ENCODE results near the gene NEAT1. TPM values are rescaled to one million over a fixed set of nuclear protein-coding genes. Genes with fewer than 3 reads are reported as not detected.

Gene NEAT1
- total RNA-seq, 2 experiments from 2014 or later, result 221 to 223 TPM

DNA sequence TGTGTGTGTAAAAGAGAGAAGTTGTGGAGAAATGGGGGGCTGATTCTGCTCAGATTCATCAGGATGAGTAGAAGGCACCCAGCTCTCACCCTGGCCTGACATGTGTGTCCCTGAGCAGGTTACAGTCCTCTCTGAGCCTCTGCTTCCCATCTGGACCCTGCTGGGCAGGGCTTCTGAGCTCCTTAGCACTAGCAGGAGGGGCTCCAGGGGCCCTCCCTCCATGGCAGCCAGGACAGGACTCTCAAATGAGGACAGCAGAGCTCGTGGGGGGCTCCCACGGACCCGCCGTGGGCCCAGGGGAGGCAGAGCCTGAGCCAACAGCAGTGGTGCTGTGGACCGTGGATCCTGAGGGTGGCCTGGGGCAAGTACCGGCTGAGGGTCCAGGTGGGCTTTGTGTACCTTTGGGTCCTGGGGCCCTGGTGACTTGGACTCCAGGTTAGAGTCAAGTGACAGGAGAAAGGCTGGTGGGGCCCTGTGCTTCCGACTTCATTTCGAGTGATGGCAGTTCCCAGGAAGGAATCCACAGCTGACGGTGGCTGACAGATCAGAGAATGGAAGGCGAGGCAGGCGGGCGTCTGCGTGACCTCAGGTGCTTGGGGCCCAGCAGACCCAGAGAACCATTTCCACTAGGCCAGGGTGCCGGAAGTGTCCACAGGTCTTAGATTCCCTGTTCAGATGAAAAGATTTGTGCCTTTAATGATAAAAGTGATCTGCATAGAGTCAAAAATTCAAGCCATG, 21.9 kb downstream of the NEAT1 start:
- peaks cover 35% of the 10 kb centered on the region for H3K4me1 ChIP-seq (ENCODE audit: insufficient read depth, low read length)
- H3K4me3 Mint-ChIP-seq, result no peak overlapping the region
- H3K27me3 ChIP-seq (ENCODE audit: control insufficient read depth in 1 of 2, insufficient read depth in 2 of 2, low read length in 2 of 2), result no peaks in the 10 kb centered on the region
- ATAC-seq (ENCODE audit: poor library complexity) (no peak), DNase-seq (peak in 2 of 14 experiments; percentile 9 to 18)
- no peak overlapping the region for H3K27ac Mint-ChIP-seq
- no peaks in the 10 kb centered on the region for H3K9me3 Mint-ChIP-seq
- CTCF ChIA-PET, result no interaction called here
- intact Hi-C loops (cut with DNase I, micrococcal nuclease), result no loop called here
- no peak overlapping the region for H3K4me3 ChIP-seq (ENCODE audit: low read length)
- H3K36me3 ChIP-seq (ENCODE audit: insufficient read depth, low read length), result peaks cover 39% of the 10 kb centered on the region
- no peak overlapping the region for H3K27ac ChIP-seq (ENCODE audit: low read depth in 1 of 2, low read length in 2 of 2)
- peaks cover 32% of the 10 kb centered on the region for H3K4me1 Mint-ChIP-seq (ENCODE audit: low read depth)
- H3K9me3 ChIP-seq (ENCODE audit: control insufficient read depth in 1 of 2, insufficient read depth in 1 of 2, low read length in 2 of 2), result peaks cover 0 to under 1% of the 10 kb centered on the region in 2 experiments
- TF ChIP-seq, protein P1, sequence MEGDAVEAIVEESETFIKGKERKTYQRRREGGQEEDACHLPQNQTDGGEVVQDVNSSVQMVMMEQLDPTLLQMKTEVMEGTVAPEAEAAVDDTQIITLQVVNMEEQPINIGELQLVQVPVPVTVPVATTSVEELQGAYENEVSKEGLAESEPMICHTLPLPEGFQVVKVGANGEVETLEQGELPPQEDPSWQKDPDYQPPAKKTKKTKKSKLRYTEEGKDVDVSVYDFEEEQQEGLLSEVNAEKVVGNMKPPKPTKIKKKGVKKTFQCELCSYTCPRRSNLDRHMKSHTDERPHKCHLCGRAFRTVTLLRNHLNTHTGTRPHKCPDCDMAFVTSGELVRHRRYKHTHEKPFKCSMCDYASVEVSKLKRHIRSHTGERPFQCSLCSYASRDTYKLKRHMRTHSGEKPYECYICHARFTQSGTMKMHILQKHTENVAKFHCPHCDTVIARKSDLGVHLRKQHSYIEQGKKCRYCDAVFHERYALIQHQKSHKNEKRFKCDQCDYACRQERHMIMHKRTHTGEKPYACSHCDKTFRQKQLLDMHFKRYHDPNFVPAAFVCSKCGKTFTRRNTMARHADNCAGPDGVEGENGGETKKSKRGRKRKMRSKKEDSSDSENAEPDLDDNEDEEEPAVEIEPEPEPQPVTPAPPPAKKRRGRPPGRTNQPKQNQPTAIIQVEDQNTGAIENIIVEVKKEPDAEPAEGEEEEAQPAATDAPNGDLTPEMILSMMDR (IDR thresholded peaks at IDR 0.05), result no peak
- POLR2A ChIA-PET, result interaction anchor here (0.7 to 2.0 kb wide), 9 partner anchors 19 to 63 kb away, joined by 3 to 6 read pairs (median 4); partner anchors contain the start of gene MALAT1
- H3K36me3 Mint-ChIP-seq (ENCODE audit: low read depth), result peaks cover 37% of the 10 kb centered on the region
- H3K27me3 Mint-ChIP-seq, result no peaks in the 10 kb centered on the region

DNA sequence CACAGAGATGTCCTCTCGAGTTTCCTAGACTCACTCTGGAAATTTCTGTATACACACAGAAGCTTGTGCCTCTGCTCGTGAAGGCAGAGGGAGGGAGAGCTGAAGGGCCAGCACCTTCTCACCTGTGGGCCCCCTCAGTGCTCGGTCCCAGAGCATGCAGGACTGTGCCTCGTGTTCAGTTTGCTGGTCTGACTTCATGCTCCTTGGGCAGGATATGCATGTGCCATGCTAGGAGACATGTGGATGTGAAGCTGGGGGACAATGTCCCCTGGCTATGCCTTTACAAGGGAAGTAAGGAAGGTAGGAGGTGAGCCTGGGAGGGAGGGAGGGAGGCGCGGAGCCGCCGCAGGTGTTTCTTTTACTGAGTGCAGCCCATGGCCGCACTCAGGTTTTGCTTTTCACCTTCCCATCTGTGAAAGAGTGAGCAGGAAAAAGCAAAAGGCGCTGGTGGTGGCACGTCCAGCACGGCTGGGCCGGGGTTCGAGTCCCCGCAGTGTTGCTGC, 22.6 kb downstream of the NEAT1 start:
- H3K27ac ChIP-seq (ENCODE audit: low read depth in 1 of 2, low read length in 2 of 2), result no peak overlapping the region
- H3K4me1 Mint-ChIP-seq (ENCODE audit: low read depth), result peaks cover 26% of the 10 kb centered on the region
- POLR2A ChIA-PET, result interaction anchor here (1.3 to 3.2 kb wide), 8 partner anchors 15 to 62 kb away, joined by 3 to 15 read pairs (median 5); partner anchors contain the start of genes MALAT1 and NEAT1
- no peak overlapping the region for H3K4me3 Mint-ChIP-seq
- H3K9me3 Mint-ChIP-seq, result no peaks in the 10 kb centered on the region
- peak in 1 of 14 experiments; percentile 27 for DNase-seq
- no peaks in the 10 kb centered on the region for H3K27me3 ChIP-seq (ENCODE audit: control insufficient read depth in 1 of 2, insufficient read depth in 2 of 2, low read length in 2 of 2)
- no peaks in the 10 kb centered on the region for H3K27me3 Mint-ChIP-seq
- H3K27ac Mint-ChIP-seq, result no peak overlapping the region
- H3K36me3 ChIP-seq (ENCODE audit: insufficient read depth, low read length), result peaks cover 36% of the 10 kb centered on the region
- ATAC-seq (ENCODE audit: poor library complexity), result no peak
- H3K4me3 ChIP-seq (ENCODE audit: low read length), result no peak overlapping the region
- peaks cover 31% of the 10 kb centered on the region for H3K36me3 Mint-ChIP-seq (ENCODE audit: low read depth)
- CTCF ChIA-PET, result no interaction called here
- H3K9me3 ChIP-seq (ENCODE audit: control insufficient read depth in 1 of 2, insufficient read depth in 1 of 2, low read length in 2 of 2), result peaks cover 0 to 7% of the 10 kb centered on the region in 2 experiments
- H3K4me1 ChIP-seq (ENCODE audit: insufficient read depth, low read length), result peaks cover 28% of the 10 kb centered on the region
- intact Hi-C loops (cut with DNase I, micrococcal nuclease), result no loop called here
- TF ChIP-seq, protein P1 (IDR thresholded peaks at IDR 0.05), result no peak

DNA sequence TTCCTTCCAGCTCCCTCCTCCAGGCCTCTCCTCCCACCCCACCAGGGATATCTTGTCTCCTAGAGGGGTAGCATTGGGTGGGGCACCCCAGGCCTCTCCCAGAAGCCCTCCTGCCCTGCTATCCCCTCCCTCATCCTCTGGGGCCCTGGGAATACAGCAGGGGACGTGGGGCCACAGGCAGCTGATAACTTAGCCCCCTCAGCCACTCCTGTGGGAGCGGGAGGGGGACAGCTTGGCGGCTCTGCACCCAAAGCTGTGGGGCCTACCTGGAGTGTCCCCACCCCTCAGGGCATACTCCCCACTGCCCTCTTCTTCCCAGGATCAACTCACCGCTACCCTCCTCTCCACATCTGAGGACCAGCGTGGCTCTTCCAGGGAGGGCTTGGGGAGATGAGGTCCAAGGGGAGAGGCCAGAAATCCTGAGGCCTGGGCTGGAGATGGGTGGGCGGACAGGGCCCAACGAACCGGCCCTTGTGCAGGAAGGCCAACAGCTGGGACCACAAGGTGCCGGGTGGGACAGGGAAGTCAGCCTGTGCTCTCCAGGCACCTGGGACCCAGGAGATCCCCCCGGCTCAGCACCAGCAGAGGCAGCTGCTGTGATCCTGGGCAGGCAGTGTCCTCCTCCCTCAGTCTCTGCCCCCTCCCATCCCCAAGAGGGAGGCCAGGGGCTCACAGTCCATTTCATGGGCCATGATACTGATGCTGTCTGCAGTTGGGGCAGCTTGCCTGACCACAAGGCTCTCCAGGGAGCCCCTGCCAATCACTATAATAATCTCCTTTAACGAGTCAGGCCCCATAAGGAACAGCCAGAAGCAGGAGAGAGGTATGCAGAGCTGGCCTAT, 23.2 kb downstream of the NEAT1 start:
- peak in 2 of 14 experiments; percentile 9 to 20 for DNase-seq
- TF ChIP-seq, protein P1 (IDR thresholded peaks at IDR 0.05), result no peak
- CTCF ChIA-PET, result interaction anchor here (1.6 kb wide), 1 partner anchor 65 kb away, joined by 3 read pairs; no protein-coding TSS in a partner anchor

More for the DNA sequence above, 23.2 kb downstream of the NEAT1 start:
- H3K9me3 ChIP-seq (ENCODE audit: control insufficient read depth in 1 of 2, insufficient read depth in 1 of 2, low read length in 2 of 2), result peaks cover 0 to 13% of the 10 kb centered on the region in 2 experiments
- ATAC-seq (ENCODE audit: poor library complexity), result no peak
- peaks cover 21% of the 10 kb centered on the region for H3K4me1 ChIP-seq (ENCODE audit: insufficient read depth, low read length)
- H3K36me3 ChIP-seq (ENCODE audit: insufficient read depth, low read length), result peaks cover 34% of the 10 kb centered on the region
- no peak overlapping the region for H3K4me3 ChIP-seq (ENCODE audit: low read length)
- H3K36me3 Mint-ChIP-seq (ENCODE audit: low read depth), result peaks cover 29% of the 10 kb centered on the region
- H3K27ac Mint-ChIP-seq, result peak overlapping the region; percentile 39
- intact Hi-C loops (cut with DNase I, micrococcal nuclease), result no loop called here
- peaks cover 21% of the 10 kb centered on the region for H3K4me1 Mint-ChIP-seq (ENCODE audit: low read depth)
- no peak overlapping the region for H3K27ac ChIP-seq (ENCODE audit: low read depth in 1 of 2, low read length in 2 of 2)
- POLR2A ChIA-PET, result interaction anchor here (1.0 to 3.2 kb wide), 12 partner anchors 15 to 61 kb away, joined by 3 to 15 read pairs (median 5); partner anchors contain the start of genes MALAT1 and NEAT1
- no peak overlapping the region for H3K4me3 Mint-ChIP-seq
- H3K27me3 ChIP-seq (ENCODE audit: control insufficient read depth in 1 of 2, insufficient read depth in 2 of 2, low read length in 2 of 2), result no peaks in the 10 kb centered on the region
- no peaks in the 10 kb centered on the region for H3K27me3 Mint-ChIP-seq
- H3K9me3 Mint-ChIP-seq, result no peaks in the 10 kb centered on the region
